Hepatocyte (in vitro differentiated cells): ENCODE results near the gene GMPPB. TPM values are rescaled to one million over a fixed set of nuclear protein-coding genes. Genes with fewer than 3 reads are reported as not detected.

ENCODE experiments used
- DNase-seq: peaks from one replicate; pipeline ENCODE4 v3.0.0-alpha.2; 2016; ENCODE audit warnings: low spot score
- H2AFZ ChIP-seq: fragments of 200-600 bp; sonication (generic); 2 replicates; pipeline ENCODE4 v1.6.0; 2016; ENCODE audit warnings: antibody characterized with exemption, mild to moderate bottlenecking
- H3K27ac ChIP-seq: fragments of 200-600 bp; sonication (generic); 2 replicates; pipeline ENCODE4 v1.5.1; 2016; ENCODE audit warnings: mild to moderate bottlenecking
- H3K27me3 ChIP-seq: fragments of 200-600 bp; sonication (generic); 2 replicates; pipeline ENCODE4 v1.6.1; 2016
- H3K36me3 ChIP-seq: fragments of 200-600 bp; sonication (generic); replicated peaks from 2 replicates; pipeline ENCODE4 v1.5.1; 2016; ENCODE audit warnings: low read depth; ENCODE audit not compliant: insufficient read depth
- H3K4me1 ChIP-seq: fragments of 200-600 bp; sonication (generic); 2 replicates; pipeline ENCODE4 v1.5.1; 2016; ENCODE audit warnings: mild to moderate bottlenecking, moderate library complexity; ENCODE audit not compliant: insufficient read depth
- H3K4me2 ChIP-seq: fragments of 200-600 bp; sonication (generic); 2 replicates; pipeline ENCODE4 v1.6.0; 2016
- H3K4me3 ChIP-seq: fragments of 200-600 bp; sonication (generic); 2 replicates; pipeline ENCODE4 v1.5.1; 2016; ENCODE audit warnings: mild to moderate bottlenecking
- H3K79me2 ChIP-seq: fragments of 200-600 bp; sonication (generic); 2 replicates; pipeline ENCODE4 v1.6.0; 2017; ENCODE audit warnings: mild to moderate bottlenecking
- H3K9me2 ChIP-seq: fragments of 200-600 bp; sonication (generic); replicated peaks from 2 replicates; pipeline ENCODE4 v1.6.0; 2017; ENCODE audit warnings: mild to moderate bottlenecking; ENCODE audit not compliant: insufficient read depth
- H3K9me3 ChIP-seq: fragments of 200-600 bp; sonication (generic); 2 replicates; pipeline ENCODE4 v1.5.1; 2016; ENCODE audit warnings: low read depth, mild to moderate bottlenecking
- H4K20me1 ChIP-seq: fragments of 200-600 bp; sonication (generic); 2 replicates; pipeline ENCODE4 v1.6.0; 2016; ENCODE audit warnings: mild to moderate bottlenecking; ENCODE audit not compliant: insufficient read depth, poor library complexity, severe bottlenecking
- EZH2 ChIP-seq: fragments of 200-600 bp; sonication (generic); IDR thresholded peaks from 2 replicates; pipeline ENCODE4 v1.6.1; 2016; ENCODE audit warnings: antibody characterized with exemption, mild to moderate bottlenecking, borderline replicate concordance
- EZH2phosphoT487 ChIP-seq: fragments of 200-600 bp; sonication (generic); IDR thresholded peaks from one replicate; pipeline ENCODE4 v1.6.1; 2018; ENCODE audit warnings: antibody characterized with exemption, mild to moderate bottlenecking, low read depth, moderate library complexity; ENCODE audit not compliant: unreplicated experiment, severe bottlenecking
- WGBS: methylation state at CpG from one replicate; pipeline ENCODE4 v1.1.6; 2016; ENCODE audit warnings: low lambda C conversion rate; ENCODE audit errors: missing lambda C conversion rate; 5-methylcytosine and 5-hydroxymethylcytosine counted together
- polyA plus RNA-seq: library from polyadenylated mRNA; unstranded; fragments of >200 nt; fragmentation: Nextera tagmentation; extraction: Ambion mirVana; gene quantifications from 2 replicates; pipeline ENCODE4 v1.2.1, GENCODE V29; 2016
- total RNA-seq: library from RNA; depleted of rRNA; stranded (reverse); fragments of >200 nt; gene quantifications from 2 replicates; pipeline ENCODE4 v1.2.3, GENCODE V29; 2014
- TF ChIP-seq, protein P1 (sequence below): fragments of 200-600 bp; sonication (generic); IDR thresholded peaks from 2 replicates; pipeline ENCODE4 v1.5.1; 2016; ENCODE audit warnings: antibody characterized with exemption, mild to moderate bottlenecking; ENCODE audit not compliant: poor library complexity

GMPPB gene
- total and polyA plus RNA-seq, 2 experiments from 2014 or later = 24.3 to 41.0 TPM

DNA sequence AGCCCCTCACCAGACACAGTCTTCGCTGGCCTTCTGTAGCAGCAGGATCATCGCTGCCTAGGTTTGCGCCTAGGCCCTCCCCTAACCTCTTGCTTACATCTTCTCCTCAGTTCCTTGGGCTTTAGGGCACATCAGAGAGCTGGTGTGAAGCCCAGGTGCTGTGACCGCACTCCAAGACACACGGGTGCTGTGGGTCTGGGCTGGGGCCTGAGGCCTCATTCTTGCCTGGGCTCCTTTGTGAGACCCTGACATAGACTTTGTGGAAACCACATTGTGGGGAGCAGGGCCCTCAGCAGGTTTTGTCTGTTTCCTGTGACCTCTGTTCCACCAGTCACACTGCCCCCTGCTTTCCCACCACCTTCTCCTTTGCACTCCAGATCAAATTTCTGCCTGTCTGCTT, 12.3 kb downstream of the GMPPB start:
- H3K4me2 ChIP-seq = no peak overlapping the region
- no peaks in the 10 kb centered on the region for H3K9me2 ChIP-seq
- TF ChIP-seq, protein P1, sequence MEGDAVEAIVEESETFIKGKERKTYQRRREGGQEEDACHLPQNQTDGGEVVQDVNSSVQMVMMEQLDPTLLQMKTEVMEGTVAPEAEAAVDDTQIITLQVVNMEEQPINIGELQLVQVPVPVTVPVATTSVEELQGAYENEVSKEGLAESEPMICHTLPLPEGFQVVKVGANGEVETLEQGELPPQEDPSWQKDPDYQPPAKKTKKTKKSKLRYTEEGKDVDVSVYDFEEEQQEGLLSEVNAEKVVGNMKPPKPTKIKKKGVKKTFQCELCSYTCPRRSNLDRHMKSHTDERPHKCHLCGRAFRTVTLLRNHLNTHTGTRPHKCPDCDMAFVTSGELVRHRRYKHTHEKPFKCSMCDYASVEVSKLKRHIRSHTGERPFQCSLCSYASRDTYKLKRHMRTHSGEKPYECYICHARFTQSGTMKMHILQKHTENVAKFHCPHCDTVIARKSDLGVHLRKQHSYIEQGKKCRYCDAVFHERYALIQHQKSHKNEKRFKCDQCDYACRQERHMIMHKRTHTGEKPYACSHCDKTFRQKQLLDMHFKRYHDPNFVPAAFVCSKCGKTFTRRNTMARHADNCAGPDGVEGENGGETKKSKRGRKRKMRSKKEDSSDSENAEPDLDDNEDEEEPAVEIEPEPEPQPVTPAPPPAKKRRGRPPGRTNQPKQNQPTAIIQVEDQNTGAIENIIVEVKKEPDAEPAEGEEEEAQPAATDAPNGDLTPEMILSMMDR = no peak
- TF ChIP-seq EZH2phosphoT487 (no peak), EZH2 (no peak)
- no peaks in the 10 kb centered on the region for H3K9me3 ChIP-seq
- no peaks in the 10 kb centered on the region for H3K4me1 ChIP-seq
- no peaks in the 10 kb centered on the region for H4K20me1 ChIP-seq
- DNase-seq = no peak
- WGBS = 97% methylated on average over 5 of the region's 5 CpGs
- no peaks in the 10 kb centered on the region for H3K27me3 ChIP-seq
- H2AFZ ChIP-seq = no peak overlapping the region
- no peaks in the 10 kb centered on the region for H3K36me3 ChIP-seq
- no peak overlapping the region for H3K4me3 ChIP-seq
- H3K27ac ChIP-seq = no peak overlapping the region
- H3K79me2 ChIP-seq = no peaks in the 10 kb centered on the region

DNA sequence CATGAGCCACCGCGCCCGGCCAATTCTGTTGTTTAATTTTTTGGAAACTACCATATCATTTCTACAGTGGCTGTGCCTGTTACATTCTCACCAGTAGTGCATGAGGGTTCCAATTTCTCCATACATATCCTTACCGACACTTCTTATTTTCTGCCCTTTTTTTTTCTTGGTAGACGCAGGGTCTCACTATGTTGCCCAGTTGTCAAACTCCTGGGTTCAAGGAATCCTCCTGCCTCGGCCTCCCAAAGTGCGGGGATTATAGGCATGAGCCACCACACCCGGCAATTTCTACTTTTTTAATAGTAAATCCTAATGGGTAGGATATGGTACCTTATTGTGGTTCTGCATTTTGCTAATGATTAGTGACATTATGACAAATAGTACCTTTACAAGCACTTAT, 13.9 kb downstream of the GMPPB start:
- Histone ChIP-seq H2AFZ (no peak overlapping the region), H3K79me2 (no peaks in the 10 kb centered on the region), H3K9me3 (no peaks in the 10 kb centered on the region), H3K27ac (no peak overlapping the region), H3K9me2 (no peaks in the 10 kb centered on the region), H3K4me1 (no peaks in the 10 kb centered on the region), H4K20me1 (no peaks in the 10 kb centered on the region), H3K4me2 (no peak overlapping the region), H3K27me3 (no peaks in the 10 kb centered on the region), H3K4me3 (no peak overlapping the region), H3K36me3 (no peaks in the 10 kb centered on the region)
- TF ChIP-seq EZH2phosphoT487 (no peak), EZH2 (no peak)
- TF ChIP-seq, protein P1 = no peak
- WGBS = 96% methylated on average over 8 of the region's 8 CpGs
- DNase-seq = no peak

DNA sequence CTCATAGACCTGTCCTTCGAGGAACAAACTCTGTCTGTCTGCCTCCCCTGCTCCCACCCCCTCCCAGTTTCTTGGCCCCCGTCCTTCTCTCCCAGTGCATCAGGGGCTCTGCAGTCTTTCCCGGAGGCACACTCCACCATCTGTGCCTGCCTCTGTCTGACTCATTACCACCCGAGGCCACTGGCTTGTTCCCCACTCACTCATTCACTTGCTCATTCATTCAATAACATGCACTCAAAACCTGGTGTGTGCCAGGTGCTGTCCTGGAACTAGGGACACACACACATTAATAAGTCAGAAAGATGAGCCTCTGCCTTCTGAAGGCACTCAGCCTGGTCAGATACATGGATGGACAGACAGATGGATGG, 16.7 kb downstream of the GMPPB start:
- TF ChIP-seq EZH2phosphoT487 (no peak), EZH2 (no peak)
- TF ChIP-seq, protein P1 = no peak
- Histone ChIP-seq H2AFZ (no peak overlapping the region), H3K79me2 (no peaks in the 10 kb centered on the region), H4K20me1 (no peaks in the 10 kb centered on the region), H3K9me2 (no peaks in the 10 kb centered on the region), H3K4me1 (no peaks in the 10 kb centered on the region), H3K9me3 (no peaks in the 10 kb centered on the region), H3K27ac (no peak overlapping the region), H3K36me3 (no peaks in the 10 kb centered on the region), H3K27me3 (no peaks in the 10 kb centered on the region), H3K4me3 (no peak overlapping the region), H3K4me2 (no peak overlapping the region)
- WGBS = 85% methylated on average over 4 of the region's 4 CpGs
- DNase-seq = no peak

DNA sequence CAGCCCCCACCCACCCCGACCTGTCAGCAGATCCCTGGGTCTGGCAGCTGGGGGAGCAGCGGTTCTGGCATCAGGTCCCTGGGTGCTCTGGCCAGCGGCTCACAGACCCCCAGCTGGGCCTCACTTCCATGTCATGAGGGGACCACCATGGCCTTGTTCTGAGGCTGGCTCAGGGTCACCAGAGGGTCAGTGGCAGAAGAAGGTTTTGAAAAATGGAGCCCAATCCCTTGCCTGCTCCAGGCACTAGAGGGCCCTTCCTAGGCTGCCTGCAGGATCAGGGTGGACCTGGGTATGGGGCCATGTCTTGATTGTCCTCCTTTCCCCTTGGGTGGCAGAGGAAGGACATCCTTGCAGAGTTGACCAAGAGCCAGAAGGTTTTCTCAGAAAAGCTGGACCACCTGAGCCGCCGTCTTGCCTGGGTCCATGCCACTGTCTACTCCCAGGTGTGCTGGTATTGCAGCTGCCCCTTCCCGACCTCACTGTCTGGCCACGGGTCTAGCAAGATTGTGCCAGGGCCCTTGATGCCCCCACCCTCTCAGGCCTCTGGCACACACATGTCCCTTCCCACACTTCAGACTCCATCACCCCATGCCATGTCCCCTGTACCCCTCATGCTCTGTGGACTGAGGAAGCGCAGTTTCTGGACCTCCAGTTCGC, 17.2 kb downstream of the GMPPB start:
- Histone ChIP-seq H3K79me2 (no peaks in the 10 kb centered on the region), H3K9me3 (no peaks in the 10 kb centered on the region), H3K4me1 (no peaks in the 10 kb centered on the region), H3K36me3 (no peaks in the 10 kb centered on the region), H3K9me2 (no peaks in the 10 kb centered on the region), H3K4me3 (no peak overlapping the region), H4K20me1 (no peaks in the 10 kb centered on the region), H2AFZ (no peak overlapping the region), H3K27ac (no peak overlapping the region), H3K4me2 (no peak overlapping the region), H3K27me3 (no peaks in the 10 kb centered on the region)
- no peak for DNase-seq
- TF ChIP-seq, protein P1 = no peak
- no peak for TF ChIP-seq EZH2
- no peak for TF ChIP-seq EZH2phosphoT487
- WGBS = 97% methylated on average over 9 of the region's 9 CpGs
